Measurements from ENCODE around the gene TMEM169.
"Not testable (repeated sequence)": the region's sequence is repeated elsewhere in the genome, so short reads cannot be mapped to it uniquely, and the experiment has no call there.

The TMEM169 gene

GRCh38 chr2:216134958-216135541 lies 53.3 kb downstream of the TMEM169 start:
- Histone ChIP-seq H3K27me3 (ENCODE audit: insufficient read depth, low read length) (no peaks in the 10 kb centered on the region), H2AFZ (ENCODE audit: low read length) (no peak overlapping the region), H3F3A (ENCODE audit: insufficient read depth, low read length) (no peaks in the 10 kb centered on the region), H3K9ac (ENCODE audit: low read length) (no peak overlapping the region), H3K4me3 (ENCODE audit: low read depth, low read length, poor library complexity, severe bottlenecking) (no peak overlapping the region), H3K36me3 (ENCODE audit: insufficient read depth, low read length) (peaks cover 98% of the 10 kb centered on the region), H4K20me1 (ENCODE audit: insufficient read depth, low read length) (no peaks in the 10 kb centered on the region; the same call in none of the 2 replicates), H3K4me2 (ENCODE audit: low read length) (no peak overlapping the region), H3K27ac (ENCODE audit: low read depth, low read length, poor library complexity, severe bottlenecking) (no peak overlapping the region), H3K79me2 (ENCODE audit: insufficient read depth, low read length) (no peaks in the 10 kb centered on the region), H3K4me1 (ENCODE audit: insufficient read depth, low read length, severe bottlenecking) (no peaks in the 10 kb centered on the region), H3K9me3 (ENCODE audit: low read length) (no peaks in the 10 kb centered on the region), H3K9me2 (ENCODE audit: low read depth, low read length) (no peaks in the 10 kb centered on the region)
- no peak for TF ChIP-seq CTCF (IDR thresholded peaks at IDR 0.05; ENCODE audit: low read length)
- TF ChIP-seq EZH2 (IDR thresholded peaks at IDR 0.05; ENCODE audit: borderline replicate concordance, low read length), result no peak

- peaks cover 98% of the 10 kb centered on the region for H3K36me3 ChIP-seq (ENCODE audit: insufficient read depth, low read length)
- no peak overlapping the region for H3K4me3 ChIP-seq (ENCODE audit: low read depth, low read length, poor library complexity, severe bottlenecking)
- H3K27me3 ChIP-seq (ENCODE audit: insufficient read depth, low read length), result no peaks in the 10 kb centered on the region
- H2AFZ ChIP-seq (ENCODE audit: low read length), result no peak overlapping the region
- TF ChIP-seq EZH2 (IDR thresholded peaks at IDR 0.05; ENCODE audit: borderline replicate concordance, low read length) (no peak), CTCF (IDR thresholded peaks at IDR 0.05; ENCODE audit: low read length) (peak; percentile 40)
- H3K9me2 ChIP-seq (ENCODE audit: low read depth, low read length), result no peaks in the 10 kb centered on the region
- no peaks in the 10 kb centered on the region for H3K9me3 ChIP-seq (ENCODE audit: low read length)
- H3F3A ChIP-seq (ENCODE audit: insufficient read depth, low read length), result no peaks in the 10 kb centered on the region
- no peaks in the 10 kb centered on the region for H3K79me2 ChIP-seq (ENCODE audit: insufficient read depth, low read length)
- no peak overlapping the region for H3K27ac ChIP-seq (ENCODE audit: low read depth, low read length, poor library complexity, severe bottlenecking)
- no peak overlapping the region for H3K9ac ChIP-seq (ENCODE audit: low read length)
- no peaks in the 10 kb centered on the region for H3K4me1 ChIP-seq (ENCODE audit: insufficient read depth, low read length, severe bottlenecking)
- H4K20me1 ChIP-seq (ENCODE audit: insufficient read depth, low read length), result no peaks in the 10 kb centered on the region; the same call in 1 of the 2 replicates
- H3K4me2 ChIP-seq (ENCODE audit: low read length), result no peak overlapping the region
Measured at GRCh38 chr2:216139884-216140283, 58.2 kb downstream of the TMEM169 start.

GRCh38 chr2:216141516-216141915 lies 59.8 kb downstream of the TMEM169 start:
- H3K4me3 ChIP-seq (ENCODE audit: low read depth, low read length, poor library complexity, severe bottlenecking); H3F3A ChIP-seq (ENCODE audit: insufficient read depth, low read length); H4K20me1 ChIP-seq (ENCODE audit: insufficient read depth, low read length); H3K79me2 ChIP-seq (ENCODE audit: insufficient read depth, low read length); H2AFZ ChIP-seq (ENCODE audit: low read length); H3K9ac ChIP-seq (ENCODE audit: low read length); H3K27ac ChIP-seq (ENCODE audit: low read depth, low read length, poor library complexity, severe bottlenecking); H3K9me2 ChIP-seq (ENCODE audit: low read depth, low read length); H3K9me3 ChIP-seq (ENCODE audit: low read length); H3K27me3 ChIP-seq (ENCODE audit: insufficient read depth, low read length); H3K4me1 ChIP-seq (ENCODE audit: insufficient read depth, low read length, severe bottlenecking); H3K4me2 ChIP-seq (ENCODE audit: low read length): not testable (repeated sequence)
- H3K36me3 ChIP-seq (ENCODE audit: insufficient read depth, low read length), result peaks cover 98% of the 10 kb centered on the region

GRCh38 chr2:216142540-216142939 lies 60.8 kb downstream of the TMEM169 start:
- TF ChIP-seq EZH2 (IDR thresholded peaks at IDR 0.05; ENCODE audit: borderline replicate concordance, low read length) (no peak), CTCF (IDR thresholded peaks at IDR 0.05; ENCODE audit: low read length) (no peak)
- Histone ChIP-seq H3K27me3 (ENCODE audit: insufficient read depth, low read length) (no peaks in the 10 kb centered on the region), H3K9ac (ENCODE audit: low read length) (no peak overlapping the region), H3K4me3 (ENCODE audit: low read depth, low read length, poor library complexity, severe bottlenecking) (no peak overlapping the region), H3K27ac (ENCODE audit: low read depth, low read length, poor library complexity, severe bottlenecking) (no peak overlapping the region), H3F3A (ENCODE audit: insufficient read depth, low read length) (no peaks in the 10 kb centered on the region), H4K20me1 (ENCODE audit: insufficient read depth, low read length) (no peaks in the 10 kb centered on the region), H3K79me2 (ENCODE audit: insufficient read depth, low read length) (no peaks in the 10 kb centered on the region), H2AFZ (ENCODE audit: low read length) (no peak overlapping the region), H3K4me2 (ENCODE audit: low read length) (no peak overlapping the region), H3K4me1 (ENCODE audit: insufficient read depth, low read length, severe bottlenecking) (no peaks in the 10 kb centered on the region), H3K36me3 (ENCODE audit: insufficient read depth, low read length) (peaks cover 97% of the 10 kb centered on the region), H3K9me3 (ENCODE audit: low read length) (no peaks in the 10 kb centered on the region), H3K9me2 (ENCODE audit: low read depth, low read length) (no peaks in the 10 kb centered on the region)
